Loucy (cell line): Measurements from ENCODE around the gene NT5DC4.

Experiments used
- H2AFZ ChIP-seq: fragments of 200-600 bp; sonication (generic); 2 replicates; pipeline ENCODE4 v1.6.0; 2016; ENCODE audit warnings: antibody characterized with exemption, mild to moderate bottlenecking, low read length, moderate library complexity
- H3F3A ChIP-seq: fragments of 200-600 bp; 2 replicates; pipeline ENCODE4 v1.6.0; 2016; ENCODE audit warnings: antibody characterized with exemption, low read depth, mild to moderate bottlenecking
- H3K27me3 ChIP-seq: fragments of 200-600 bp; sonication (generic); 2 replicates; pipeline ENCODE4 v1.6.1; 2014; ENCODE audit warnings: low read length, mild to moderate bottlenecking; ENCODE audit not compliant: insufficient read depth, poor library complexity, severe bottlenecking
- H3K36me3 ChIP-seq: fragments of 200-600 bp; sonication (generic); 2 replicates; pipeline ENCODE4 v1.6.1; 2016; ENCODE audit warnings: low read length; ENCODE audit not compliant: insufficient read depth
- H3K4me1 ChIP-seq: fragments of 200-600 bp; sonication (generic); 2 replicates; pipeline ENCODE4 v1.5.1; 2014; ENCODE audit warnings: low read length, mild to moderate bottlenecking; ENCODE audit not compliant: insufficient read depth, poor library complexity, severe bottlenecking
- H3K4me2 ChIP-seq: fragments of 200-600 bp; sonication (generic); 2 replicates; pipeline ENCODE4 v1.6.0; 2014; ENCODE audit warnings: antibody characterized with exemption, low read length, low read depth, mild to moderate bottlenecking; ENCODE audit not compliant: poor library complexity, severe bottlenecking
- H3K4me3 ChIP-seq: fragments of 200-600 bp; sonication (generic); 2 replicates; pipeline ENCODE4 v1.5.1; 2014; ENCODE audit warnings: low read length, mild to moderate bottlenecking, mixed read lengths; ENCODE audit not compliant: poor library complexity, severe bottlenecking
- H3K79me2 ChIP-seq: fragments of 200-600 bp; sonication (generic); 2 replicates; pipeline ENCODE4 v1.6.1; 2014; ENCODE audit warnings: low read length; ENCODE audit not compliant: insufficient read depth
- H3K9ac ChIP-seq: fragments of 200-600 bp; sonication (generic); 2 replicates; pipeline ENCODE4 v1.6.0; 2014; ENCODE audit warnings: mild to moderate bottlenecking, low read depth, low read length, moderate library complexity; ENCODE audit not compliant: poor library complexity, severe bottlenecking
- H3K9me2 ChIP-seq: fragments of 200-600 bp; sonication (generic); replicated peaks from 2 replicates; pipeline ENCODE4 v1.6.1; 2016; ENCODE audit warnings: low read depth, low read length, mixed read lengths
- H3K9me3 ChIP-seq: fragments of 200-600 bp; sonication (generic); 2 replicates; pipeline ENCODE4 v1.6.1; 2014; ENCODE audit warnings: mild to moderate bottlenecking, antibody characterized with exemption, low read length, low read depth; ENCODE audit not compliant: insufficient read depth
- H4K20me1 ChIP-seq: fragments of 200-600 bp; sonication (generic); 2 replicates; pipeline ENCODE4 v1.6.0; 2014; ENCODE audit warnings: antibody characterized with exemption, low read length, mild to moderate bottlenecking; ENCODE audit not compliant: insufficient read depth, poor library complexity, severe bottlenecking
- CTCF ChIP-seq: fragments of 200-600 bp; sonication (generic); conservative IDR thresholded peaks from 2 replicates; pipeline ENCODE4 v1.5.1; 2014; ENCODE audit warnings: mild to moderate bottlenecking, antibody characterized with exemption, low read length
- EZH2phosphoT487 ChIP-seq: fragments of 200-600 bp; IDR thresholded peaks from 2 replicates; pipeline ENCODE4 v1.6.1; 2018; ENCODE audit warnings: antibody characterized with exemption, mild to moderate bottlenecking, moderate library complexity, borderline replicate concordance

Gene NT5DC4

GRCh38 chr2:112777036-112777435 is 56.2 kb downstream of the NT5DC4 start:
- Histone ChIP-seq H4K20me1 (no peaks in the 10 kb centered on the region), H3K79me2 (no peaks in the 10 kb centered on the region), H3K9me3 (no peaks in the 10 kb centered on the region), H3K4me1 (no peaks in the 10 kb centered on the region), H3F3A (no peaks in the 10 kb centered on the region), H3K9me2 (no peaks in the 10 kb centered on the region), H3K4me2 (no peak overlapping the region), H3K4me3 (no peak overlapping the region), H3K27me3 (no peaks in the 10 kb centered on the region), H3K36me3 (no peaks in the 10 kb centered on the region), H3K9ac (no peak overlapping the region), H2AFZ (no peak overlapping the region)
- TF ChIP-seq EZH2phosphoT487: no peak

GRCh38 chr2:112779598-112779997 is 58.8 kb downstream of the NT5DC4 start:
- H3K9ac ChIP-seq: no peak overlapping the region
- H3K79me2 ChIP-seq: no peaks in the 10 kb centered on the region
- no peaks in the 10 kb centered on the region for H3K9me2 ChIP-seq
- TF ChIP-seq EZH2phosphoT487 (no peak), CTCF (no peak)
- no peaks in the 10 kb centered on the region for H3K9me3 ChIP-seq
- no peak overlapping the region for H2AFZ ChIP-seq
- no peaks in the 10 kb centered on the region for H3K36me3 ChIP-seq
- no peaks in the 10 kb centered on the region for H4K20me1 ChIP-seq
- H3K4me3 ChIP-seq: no peak overlapping the region
- H3K4me2 ChIP-seq: no peak overlapping the region
- H3K4me1 ChIP-seq: no peaks in the 10 kb centered on the region
- H3K27me3 ChIP-seq: no peaks in the 10 kb centered on the region
- H3F3A ChIP-seq: no peaks in the 10 kb centered on the region

- Histone ChIP-seq H3K4me1 (no peaks in the 10 kb centered on the region), H3K9ac (no peak overlapping the region), H3K27me3 (no peaks in the 10 kb centered on the region), H3K9me3 (no peaks in the 10 kb centered on the region), H2AFZ (no peak overlapping the region), H3K9me2 (no peaks in the 10 kb centered on the region), H3F3A (no peaks in the 10 kb centered on the region), H3K4me2 (no peak overlapping the region), H3K36me3 (no peaks in the 10 kb centered on the region), H4K20me1 (no peaks in the 10 kb centered on the region), H3K79me2 (no peaks in the 10 kb centered on the region), H3K4me3 (no peak overlapping the region)
- TF ChIP-seq CTCF (no peak), EZH2phosphoT487 (no peak)
These were observed 61.5 kb downstream of the NT5DC4 start for GRCh38 chr2:112782234-112782799.

GRCh38 chr2:112783187-112783714 is 62.4 kb downstream of the NT5DC4 start:
- no peak for TF ChIP-seq CTCF
- no peak for TF ChIP-seq EZH2phosphoT487
- H3K9ac ChIP-seq: no peak overlapping the region
- H4K20me1 ChIP-seq: no peaks in the 10 kb centered on the region
- H3K9me3 ChIP-seq: no peaks in the 10 kb centered on the region
- no peaks in the 10 kb centered on the region for H3K4me1 ChIP-seq
- H3K4me3 ChIP-seq: no peak overlapping the region
- no peaks in the 10 kb centered on the region for H3K27me3 ChIP-seq
- no peaks in the 10 kb centered on the region for H3F3A ChIP-seq
- H3K9me2 ChIP-seq: no peaks in the 10 kb centered on the region
- no peaks in the 10 kb centered on the region for H3K79me2 ChIP-seq
- H3K36me3 ChIP-seq: no peaks in the 10 kb centered on the region
- H3K4me2 ChIP-seq: no peak overlapping the region
- H2AFZ ChIP-seq: no peak overlapping the region
